Neural progenitor cell (in vitro differentiated cells): Measurements from ENCODE around the gene CD19. TPM values are rescaled to one million over a fixed set of nuclear protein-coding genes. Genes with fewer than 3 reads are reported as not detected.

Experiments
- DNase-seq: peaks from one replicate; pipeline ENCODE4 v3.0.0-alpha.2; 2016; ENCODE audit warnings: low spot score
- H2AFZ ChIP-seq: fragments of 200-600 bp; sonication (generic); replicated peaks from 2 replicates; pipeline ENCODE4 v1.6.1; 2016; ENCODE audit warnings: antibody characterized with exemption
- H3F3A ChIP-seq: fragments of 200-600 bp; sonication (generic); 2 replicates; pipeline ENCODE4 v1.6.1; 2016; ENCODE audit warnings: antibody characterized with exemption, low read depth
- H3K27ac ChIP-seq: fragments of 200-600 bp; sonication (generic); 2 replicates; pipeline ENCODE4 v1.5.1; 2016; ENCODE audit warnings: mild to moderate bottlenecking
- H3K27me3 ChIP-seq: fragments of 200-600 bp; sonication (generic); 2 replicates; pipeline ENCODE4 v1.6.1; 2016; ENCODE audit warnings: mild to moderate bottlenecking, moderate library complexity
- H3K36me3 ChIP-seq: fragments of 200-600 bp; sonication (generic); 2 replicates; pipeline ENCODE4 v1.5.1; 2016
- H3K4me1 ChIP-seq: fragments of 200-600 bp; sonication (generic); 2 replicates; pipeline ENCODE4 v1.6.1; 2016; ENCODE audit warnings: mixed run types
- H3K4me2 ChIP-seq: fragments of 200-600 bp; sonication (generic); 2 replicates; pipeline ENCODE4 v1.6.1; 2016
- H3K4me3 ChIP-seq: fragments of 200-600 bp; sonication (generic); 2 replicates; pipeline ENCODE4 v1.5.1; 2016
- H3K79me2 ChIP-seq: fragments of 200-600 bp; sonication (generic); 2 replicates; pipeline ENCODE4 v1.6.1; 2016; ENCODE audit warnings: low read depth
- H3K9ac ChIP-seq: fragments of 200-600 bp; sonication (generic); 2 replicates; pipeline ENCODE4 v1.6.1; 2016
- H3K9me3 ChIP-seq: fragments of 200-600 bp; sonication (generic); 2 replicates; pipeline ENCODE4 v1.5.1; 2016; ENCODE audit warnings: low read depth
- H4K20me1 ChIP-seq: fragments of 200-600 bp; sonication (generic); 2 replicates; pipeline ENCODE4 v1.6.1; 2016; ENCODE audit warnings: low read depth
- H3K27ac Mint-ChIP-seq: 3 replicates; pipeline ENCODE4 v1.8.0; 2021; ENCODE audit warnings: mixed read lengths
- H3K27me3 Mint-ChIP-seq: 2 replicates; pipeline ENCODE4 v1.8.0; 2022; ENCODE audit warnings: low read depth, mild to moderate bottlenecking, inconsistent platforms, moderate library complexity, mixed read lengths; ENCODE audit not compliant: insufficient read depth
- H3K36me3 Mint-ChIP-seq: 3 replicates; pipeline ENCODE4 v1.8.0; 2021; ENCODE audit warnings: mixed read lengths
- H3K4me1 Mint-ChIP-seq: 3 replicates; pipeline ENCODE4 v1.8.0; 2021; ENCODE audit warnings: mixed read lengths
- H3K4me3 Mint-ChIP-seq: 3 replicates; pipeline ENCODE4 v1.8.0; 2021; ENCODE audit warnings: mild to moderate bottlenecking, moderate library complexity, mixed read lengths
- H3K9me3 Mint-ChIP-seq: 3 replicates; pipeline ENCODE4 v1.8.0; 2020; ENCODE audit warnings: mixed read lengths
- EZH2 ChIP-seq: fragments of 200-600 bp; sonication (generic); IDR thresholded peaks from 2 replicates; pipeline ENCODE4 v1.6.1; 2017; ENCODE audit warnings: antibody characterized with exemption, mild to moderate bottlenecking, moderate library complexity
- EZH2phosphoT487 ChIP-seq: fragments of 200-600 bp; sonication (generic); IDR thresholded peaks from 2 replicates; pipeline ENCODE4 v1.6.1; 2017; ENCODE audit warnings: antibody characterized with exemption
- total RNA-seq: library from RNA; depleted of rRNA; stranded (reverse); fragments of >200 nt; gene quantifications from 2 replicates; pipeline ENCODE4 v1.2.3, GENCODE V29; 2015; ENCODE audit warnings: low replicate concordance
- TF ChIP-seq, protein P1 (sequence below): fragments of 200-600 bp; sonication (generic); IDR thresholded peaks from 2 replicates; pipeline ENCODE4 v1.5.1; 2017; ENCODE audit warnings: antibody characterized with exemption, mild to moderate bottlenecking

CD19 gene
- total RNA-seq, 1 donor from 2014 or later, result not detected

DNA sequence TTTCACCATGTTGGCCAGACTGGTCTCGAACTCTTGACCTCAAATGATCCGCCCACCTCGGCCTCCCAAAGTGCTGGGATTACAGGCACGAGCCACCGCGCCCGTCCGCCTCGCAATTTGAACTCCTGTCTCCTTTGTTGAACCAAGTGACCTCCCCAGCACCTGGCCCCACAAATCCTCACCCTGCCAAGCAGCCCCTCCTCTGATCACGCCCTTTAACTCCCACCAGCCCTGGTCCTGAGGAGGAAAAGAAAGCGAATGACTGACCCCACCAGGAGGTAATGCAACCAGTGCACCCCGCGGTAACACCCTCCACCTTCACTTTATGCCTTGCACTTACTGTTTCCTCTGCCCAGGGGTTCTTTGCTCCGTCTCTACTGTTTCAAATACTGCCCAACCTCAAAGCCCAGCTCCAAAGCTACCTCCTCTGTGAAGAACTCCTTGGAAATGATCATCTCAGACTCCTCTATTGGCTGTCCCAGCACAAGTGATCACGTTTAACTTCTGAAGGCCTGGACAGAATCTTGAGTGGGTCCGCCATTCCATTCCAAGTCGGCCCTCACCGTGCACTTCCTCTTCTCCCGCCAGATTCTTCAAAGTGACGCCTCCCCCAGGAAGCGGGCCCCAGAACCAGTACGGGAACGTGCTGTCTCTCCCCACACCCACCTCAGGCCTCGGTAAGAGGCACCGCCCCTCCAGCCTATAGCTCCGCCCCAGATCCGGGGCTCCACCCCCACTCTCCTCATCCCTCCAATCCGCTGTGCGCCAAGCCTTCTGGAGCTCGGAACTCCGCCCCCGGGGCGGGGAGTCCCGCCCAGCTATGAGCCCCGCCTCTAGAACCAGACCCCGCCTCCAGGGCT lies 4.4 kb downstream of the CD19 start:
- H2AFZ ChIP-seq, result no peak overlapping the region
- H3K4me3 ChIP-seq, result no peak overlapping the region

DNA sequence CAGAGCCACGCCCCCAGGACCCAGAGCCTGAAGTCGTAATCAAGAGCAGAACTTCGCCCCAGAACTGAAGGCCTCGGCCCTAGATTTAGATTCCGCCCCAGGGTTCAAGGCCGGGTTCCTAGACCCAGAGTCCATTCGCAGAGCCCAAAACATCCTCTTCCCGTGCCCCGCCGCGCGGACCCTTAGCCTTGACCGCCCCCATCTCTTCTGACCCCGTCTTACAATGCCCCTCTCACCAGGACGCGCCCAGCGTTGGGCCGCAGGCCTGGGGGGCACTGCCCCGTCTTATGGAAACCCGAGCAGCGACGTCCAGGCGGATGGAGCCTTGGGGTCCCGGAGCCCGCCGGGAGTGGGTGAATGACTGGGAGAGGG lies 5.0 kb downstream of the CD19 start:
- Mint-ChIP-seq H3K27ac (no peak overlapping the region), H3K36me3 (no peaks in the 10 kb centered on the region), H3K4me1 (peaks cover 10% of the 10 kb centered on the region), H3K9me3 (no peaks in the 10 kb centered on the region), H3K27me3 (peaks cover 6% of the 10 kb centered on the region), H3K4me3 (no peak overlapping the region)
- H2AFZ ChIP-seq, result no peak overlapping the region
- no peaks in the 10 kb centered on the region for H3K27me3 ChIP-seq
- H4K20me1 ChIP-seq, result no peaks in the 10 kb centered on the region
- no peak overlapping the region for H3K27ac ChIP-seq
- no peak for DNase-seq
- no peaks in the 10 kb centered on the region for H3K36me3 ChIP-seq
- TF ChIP-seq, protein P1, sequence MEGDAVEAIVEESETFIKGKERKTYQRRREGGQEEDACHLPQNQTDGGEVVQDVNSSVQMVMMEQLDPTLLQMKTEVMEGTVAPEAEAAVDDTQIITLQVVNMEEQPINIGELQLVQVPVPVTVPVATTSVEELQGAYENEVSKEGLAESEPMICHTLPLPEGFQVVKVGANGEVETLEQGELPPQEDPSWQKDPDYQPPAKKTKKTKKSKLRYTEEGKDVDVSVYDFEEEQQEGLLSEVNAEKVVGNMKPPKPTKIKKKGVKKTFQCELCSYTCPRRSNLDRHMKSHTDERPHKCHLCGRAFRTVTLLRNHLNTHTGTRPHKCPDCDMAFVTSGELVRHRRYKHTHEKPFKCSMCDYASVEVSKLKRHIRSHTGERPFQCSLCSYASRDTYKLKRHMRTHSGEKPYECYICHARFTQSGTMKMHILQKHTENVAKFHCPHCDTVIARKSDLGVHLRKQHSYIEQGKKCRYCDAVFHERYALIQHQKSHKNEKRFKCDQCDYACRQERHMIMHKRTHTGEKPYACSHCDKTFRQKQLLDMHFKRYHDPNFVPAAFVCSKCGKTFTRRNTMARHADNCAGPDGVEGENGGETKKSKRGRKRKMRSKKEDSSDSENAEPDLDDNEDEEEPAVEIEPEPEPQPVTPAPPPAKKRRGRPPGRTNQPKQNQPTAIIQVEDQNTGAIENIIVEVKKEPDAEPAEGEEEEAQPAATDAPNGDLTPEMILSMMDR, result no peak
- no peak for TF ChIP-seq EZH2phosphoT487
- no peak for TF ChIP-seq EZH2
- H3K4me1 ChIP-seq, result no peaks in the 10 kb centered on the region
- no peaks in the 10 kb centered on the region for H3K9me3 ChIP-seq
- H3K79me2 ChIP-seq, result no peaks in the 10 kb centered on the region
- H3F3A ChIP-seq, result no peaks in the 10 kb centered on the region
- no peak overlapping the region for H3K4me3 ChIP-seq
- no peak overlapping the region for H3K9ac ChIP-seq
- no peak overlapping the region for H3K4me2 ChIP-seq

More for the DNA sequence above, 4.4 kb downstream of the CD19 start:
- H3K27ac Mint-ChIP-seq, result no peak overlapping the region
- H3K4me1 ChIP-seq, result peaks cover 3% of the 10 kb centered on the region
- TF ChIP-seq, protein P1, result no peak
- TF ChIP-seq EZH2phosphoT487 (no peak), EZH2 (no peak)
- no peaks in the 10 kb centered on the region for H3K79me2 ChIP-seq
- no peak overlapping the region for H3K9ac ChIP-seq
- H3K27me3 ChIP-seq, result no peaks in the 10 kb centered on the region
- peaks cover 10% of the 10 kb centered on the region for H3K4me1 Mint-ChIP-seq
- H3K27ac ChIP-seq, result no peak overlapping the region
- H3K4me2 ChIP-seq, result no peak overlapping the region
- DNase-seq, result peak; percentile 69
- H3K9me3 ChIP-seq, result no peaks in the 10 kb centered on the region
- no peaks in the 10 kb centered on the region for H3K36me3 ChIP-seq
- H3K9me3 Mint-ChIP-seq, result no peaks in the 10 kb centered on the region
- H3K36me3 Mint-ChIP-seq, result no peaks in the 10 kb centered on the region
- no peak overlapping the region for H3K4me3 Mint-ChIP-seq
- H4K20me1 ChIP-seq, result no peaks in the 10 kb centered on the region
- peaks cover 9% of the 10 kb centered on the region for H3K27me3 Mint-ChIP-seq
- peaks cover 2% of the 10 kb centered on the region for H3F3A ChIP-seq

DNA sequence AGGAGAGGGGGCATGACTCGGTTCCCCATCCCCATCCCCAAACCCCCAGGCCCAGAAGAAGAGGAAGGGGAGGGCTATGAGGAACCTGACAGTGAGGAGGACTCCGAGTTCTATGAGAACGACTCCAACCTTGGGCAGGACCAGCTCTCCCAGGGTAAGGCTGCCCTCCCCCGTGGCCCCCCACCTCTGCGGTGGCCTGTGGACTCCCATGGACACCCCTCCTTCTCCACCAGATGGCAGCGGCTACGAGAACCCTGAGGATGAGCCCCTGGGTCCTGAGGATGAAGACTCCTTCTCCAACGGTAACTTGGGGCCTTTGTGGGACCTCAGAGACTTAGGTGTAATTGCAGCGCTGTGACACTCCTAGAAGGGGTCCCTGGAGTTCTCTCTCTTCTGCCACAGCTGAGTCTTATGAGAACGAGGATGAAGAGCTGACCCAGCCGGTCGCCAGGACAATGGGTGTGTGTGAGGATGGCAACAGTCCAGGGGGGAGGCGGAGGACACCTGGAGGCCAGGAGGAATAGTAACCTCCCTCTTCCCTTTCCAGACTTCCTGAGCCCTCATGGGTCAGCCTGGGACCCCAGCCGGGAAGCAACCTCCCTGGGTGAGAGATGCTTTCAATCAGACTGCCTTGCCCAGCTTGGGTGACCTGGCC lies 5.6 kb downstream of the CD19 start:
- no peaks in the 10 kb centered on the region for H3K9me3 Mint-ChIP-seq

More for the DNA sequence above, 5.6 kb downstream of the CD19 start:
- no peaks in the 10 kb centered on the region for H3K36me3 ChIP-seq
- no peaks in the 10 kb centered on the region for H3K4me1 ChIP-seq
- no peaks in the 10 kb centered on the region for H3K79me2 ChIP-seq
- Mint-ChIP-seq H3K4me3 (no peak overlapping the region), H3K4me1 (peaks cover 10% of the 10 kb centered on the region), H3K27ac (no peak overlapping the region), H3K36me3 (no peaks in the 10 kb centered on the region), H3K27me3 (peaks cover 5% of the 10 kb centered on the region)
- no peak overlapping the region for H2AFZ ChIP-seq
- no peaks in the 10 kb centered on the region for H3K9me3 ChIP-seq
- H3K9ac ChIP-seq, result no peak overlapping the region
- H3K4me3 ChIP-seq, result no peak overlapping the region
- H3K27me3 ChIP-seq, result no peaks in the 10 kb centered on the region
- no peak for TF ChIP-seq EZH2phosphoT487
- TF ChIP-seq, protein P1, result no peak
- TF ChIP-seq EZH2, result no peak
- no peak overlapping the region for H3K4me2 ChIP-seq
- DNase-seq, result no peak
- no peak overlapping the region for H3K27ac ChIP-seq
- H3F3A ChIP-seq, result no peaks in the 10 kb centered on the region
- H4K20me1 ChIP-seq, result no peaks in the 10 kb centered on the region
